Right hindlimb (tissue), 1 donor: ENCODE measurements around the gene MAPK9.

ENCODE experiments used
- DNase-seq: peaks from one replicate; pipeline ENCODE4 v3.0.0-alpha.2; 2018

The MAPK9 gene

DNA sequence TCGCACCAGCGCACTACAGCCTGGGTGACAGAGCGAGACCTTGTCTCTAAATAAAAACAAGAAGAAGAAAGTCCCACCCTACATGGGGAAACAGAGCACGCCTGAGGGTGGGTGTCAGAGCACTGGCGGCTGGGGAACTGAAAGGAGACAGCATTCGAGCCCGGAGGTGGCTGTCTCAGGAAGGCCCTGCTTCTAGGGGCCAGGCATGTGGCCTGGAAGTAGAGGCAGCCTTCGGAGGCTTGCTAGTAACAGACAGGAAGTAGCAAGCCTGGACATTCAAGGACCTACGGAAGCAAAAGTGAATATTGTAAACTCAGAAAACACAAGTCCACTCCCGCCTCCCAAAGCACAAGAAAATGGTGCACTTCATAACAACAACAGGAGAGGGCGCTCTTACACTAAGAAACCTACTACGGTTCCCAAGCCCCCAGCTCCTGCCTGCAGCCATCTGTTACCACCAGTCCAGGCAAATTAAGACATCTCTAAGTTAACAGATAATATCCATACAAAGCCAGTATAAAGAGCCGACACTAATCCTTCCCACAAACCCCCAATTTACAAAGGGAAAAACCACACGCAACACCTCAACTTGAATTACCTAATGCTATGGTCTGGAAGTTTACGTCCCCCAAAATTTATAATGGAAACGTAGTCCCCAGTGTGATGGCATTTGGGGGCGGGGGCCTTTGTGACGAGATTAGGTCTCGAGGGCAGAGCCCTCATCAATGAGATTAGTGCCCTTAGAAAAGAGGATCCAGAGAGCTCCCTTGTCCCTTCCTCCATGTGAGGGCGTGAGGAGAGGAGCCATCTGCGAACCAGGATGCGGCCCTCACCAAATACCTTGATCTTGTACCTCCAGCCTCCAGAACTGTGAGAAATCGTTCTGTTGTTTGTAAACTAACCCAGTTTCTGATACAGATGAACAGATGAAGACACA is 90.6 kb downstream of the MAPK9 start:
- no peak for DNase-seq

DNA sequence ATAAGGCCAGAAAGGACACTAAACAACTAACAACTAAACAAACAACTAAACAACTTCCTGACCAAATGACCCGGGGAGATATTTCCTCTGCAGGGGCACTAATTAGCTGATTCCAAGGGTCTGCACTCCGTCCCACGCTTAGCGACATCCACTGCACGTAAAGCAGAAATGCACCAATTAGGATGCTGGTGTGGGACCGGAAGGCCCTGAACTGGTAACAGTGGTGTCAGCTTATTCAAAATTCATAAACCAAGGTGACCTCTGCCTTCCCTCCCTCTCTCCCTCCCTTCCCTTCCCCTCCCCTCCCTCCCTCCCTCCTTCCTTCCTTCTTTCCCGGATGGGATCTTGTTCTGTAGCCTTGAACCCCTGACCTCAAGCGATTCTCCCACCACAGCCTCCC is 92.5 kb downstream of the MAPK9 start:
- DNase-seq: no peak

DNA sequence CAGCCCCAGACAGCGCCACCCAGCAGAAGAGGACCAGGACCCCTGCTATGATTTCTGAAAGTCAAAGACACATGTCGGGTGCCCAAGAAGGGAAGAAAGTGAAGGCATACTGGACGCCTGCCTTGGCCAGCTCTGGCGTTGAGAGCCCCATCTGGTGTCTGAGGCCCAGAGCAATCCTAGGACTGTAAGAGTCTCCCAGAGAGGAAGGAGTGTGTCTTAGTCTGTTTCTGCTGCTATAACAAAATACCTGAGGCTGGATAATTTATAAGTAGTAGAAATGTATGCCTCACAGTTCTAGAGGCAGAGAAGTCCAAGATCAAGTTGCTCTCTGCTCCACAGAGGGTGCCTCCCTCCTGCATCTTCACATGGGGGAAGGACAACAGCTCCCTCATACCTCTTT is 93.7 kb downstream of the MAPK9 start:
- no peak for DNase-seq

GRCh38 chr5:180197016-180197702 is 94.7 kb downstream of the MAPK9 start:
- no peak for DNase-seq

GRCh38 chr5:180194410-180195345 is 97.2 kb downstream of the MAPK9 start:
- DNase-seq: no peak

DNA sequence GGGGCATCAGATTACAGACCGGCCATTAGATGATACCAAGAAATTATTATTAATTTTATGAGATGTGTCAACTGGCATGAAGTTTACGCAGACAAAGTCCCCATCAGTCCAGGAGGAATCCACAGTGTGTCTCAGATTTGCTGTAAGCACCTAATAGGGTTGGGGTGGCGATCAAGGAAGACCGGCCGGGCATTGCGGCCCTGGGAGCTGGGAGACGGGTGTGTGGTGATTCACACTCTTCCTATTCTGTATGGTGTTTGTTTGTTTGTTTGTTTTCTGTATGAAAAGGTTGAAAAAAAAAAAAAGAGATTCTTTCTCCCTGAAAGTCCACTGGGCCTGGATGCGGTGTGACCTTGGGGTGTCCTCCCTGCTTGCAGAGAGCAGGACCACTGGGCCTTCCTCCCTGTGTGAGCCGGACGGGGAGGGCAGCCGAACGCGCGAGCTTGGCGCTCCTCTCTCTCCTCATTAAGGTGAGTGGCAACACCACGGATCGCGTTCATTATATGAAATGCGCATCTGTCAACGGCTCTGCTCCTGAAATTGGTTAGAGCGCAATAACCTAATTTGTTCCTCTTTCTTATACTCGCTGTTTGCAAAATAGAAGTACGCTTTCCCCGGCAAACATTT is 98.0 kb downstream of the MAPK9 start:
- DNase-seq: no peak

DNA sequence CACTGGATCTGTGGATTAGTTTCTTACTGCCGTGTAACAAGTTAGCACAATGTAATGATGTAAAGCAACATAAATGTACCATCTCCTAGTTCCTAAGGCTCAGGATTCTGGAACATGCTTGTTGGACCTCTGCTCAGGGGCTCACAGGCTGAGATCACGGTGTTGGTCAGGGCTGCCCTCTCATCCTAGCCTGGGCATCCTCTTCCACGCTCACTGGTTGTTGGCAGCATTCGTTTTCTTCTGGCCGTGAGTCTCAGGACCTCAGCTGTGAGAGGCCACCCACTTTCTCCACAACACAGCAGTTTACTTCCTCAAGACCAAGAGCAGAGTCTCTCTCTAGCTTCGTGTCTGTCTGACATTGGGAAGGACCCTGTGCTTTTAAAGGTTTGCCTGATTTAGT is 100.2 kb downstream of the MAPK9 start:
- no peak for DNase-seq

- no peak for DNase-seq
These were observed 104.1 kb downstream of the MAPK9 start for GRCh38 chr5:180187767-180188166.
